Gastroesophageal sphincter (tissue), 4 donors: ENCODE measurements around the gene GPR39. TPM values are rescaled to one million over a fixed set of nuclear protein-coding genes. Genes with fewer than 3 reads are reported as not detected.

ENCODE experiments used
- ATAC-seq: fragments of 150-250 bp; one replicate; pipeline ENCODE4 v1.9.1; 2016; ENCODE audit warnings: mild to moderate bottlenecking, moderate library complexity
- H3K27ac ChIP-seq, 4 donors: fragments of 200-600 bp; sonication (generic) in 3 of 4; 1 replicate in 3 of 4; 2 replicates in 1 of 4; pipeline ENCODE4 v1.5.1; 2016 to 2019
- H3K27me3 ChIP-seq: fragments of 200-600 bp; sonication (generic); one replicate; pipeline ENCODE4 v1.5.1; 2019
- H3K36me3 ChIP-seq, 2 donors: fragments of 200-600 bp; sonication (generic); one replicate each; pipeline ENCODE4 v1.5.1; 2019; ENCODE audit warnings: control low read depth in 1 of 2
- H3K4me1 ChIP-seq, 3 donors: fragments of 200-600 bp; sonication (generic); 1 replicate in 2 of 3; 2 replicates in 1 of 3; pipeline ENCODE4 v1.5.1; 2016 to 2019; ENCODE audit warnings: control low read depth in 2 of 3
- H3K4me3 ChIP-seq, 2 donors: fragments of 200-600 bp; sonication (generic); one replicate each; pipeline ENCODE4 v1.5.1; 2019; ENCODE audit warnings: mild to moderate bottlenecking in 1 of 2, moderate library complexity in 1 of 2
- H3K9me3 ChIP-seq, 3 donors: fragments of 200-600 bp; sonication (generic); one replicate each; pipeline ENCODE4 v1.5.1; 2017 to 2019; ENCODE audit warnings: control low read depth in 2 of 3
- EP300 ChIP-seq: sonication (generic); formaldehyde crosslinking; IDR thresholded peaks from one replicate; pipeline ENCODE4 v1.6.1; 2017; ENCODE audit warnings: antibody characterized with exemption, mild to moderate bottlenecking
- POLR2A ChIP-seq, 2 donors: fragments of 450-650 bp; IDR thresholded peaks; one replicate each; pipeline ENCODE4 v1.6.1; 2017; ENCODE audit warnings: antibody characterized with exemption in 2 of 2, mild to moderate bottlenecking in 2 of 2, moderate library complexity in 1 of 2
- POLR2AphosphoS5 ChIP-seq: sonication (generic); formaldehyde crosslinking; IDR thresholded peaks from one replicate; pipeline ENCODE4 v1.6.1; 2017; ENCODE audit warnings: antibody characterized with exemption
- WGBS, 2 donors: methylation state at CpG; one replicate each; pipeline ENCODE4 v1.1.5; 2018; ENCODE audit warnings: low coverage in 1 of 2; 5-methylcytosine and 5-hydroxymethylcytosine counted together
- total RNA-seq, 4 donors: library from RNA; depleted of rRNA; stranded (reverse); fragments of >200 nt; gene quantifications; one replicate each; pipeline ENCODE4 v1.1.0, GENCODE V29; 2016
- TF ChIP-seq, protein P1 (sequence below), 4 experiments: fragments of 200-600 bp in 2 of 4; fragments of 450-650 bp in 2 of 4; sonication (generic) in 1 of 4; IDR thresholded peaks; one replicate each; pipeline ENCODE4 v1.5.1; 2017 to 2019; ENCODE audit warnings: antibody characterized with exemption in 4 of 4, mild to moderate bottlenecking in 2 of 4, moderate library complexity in 2 of 4

GPR39 gene
- total RNA-seq, 4 donors from 2014 or later = 0.46 to 2.6 (median 0.69) TPM; not detected in 1

DNA sequence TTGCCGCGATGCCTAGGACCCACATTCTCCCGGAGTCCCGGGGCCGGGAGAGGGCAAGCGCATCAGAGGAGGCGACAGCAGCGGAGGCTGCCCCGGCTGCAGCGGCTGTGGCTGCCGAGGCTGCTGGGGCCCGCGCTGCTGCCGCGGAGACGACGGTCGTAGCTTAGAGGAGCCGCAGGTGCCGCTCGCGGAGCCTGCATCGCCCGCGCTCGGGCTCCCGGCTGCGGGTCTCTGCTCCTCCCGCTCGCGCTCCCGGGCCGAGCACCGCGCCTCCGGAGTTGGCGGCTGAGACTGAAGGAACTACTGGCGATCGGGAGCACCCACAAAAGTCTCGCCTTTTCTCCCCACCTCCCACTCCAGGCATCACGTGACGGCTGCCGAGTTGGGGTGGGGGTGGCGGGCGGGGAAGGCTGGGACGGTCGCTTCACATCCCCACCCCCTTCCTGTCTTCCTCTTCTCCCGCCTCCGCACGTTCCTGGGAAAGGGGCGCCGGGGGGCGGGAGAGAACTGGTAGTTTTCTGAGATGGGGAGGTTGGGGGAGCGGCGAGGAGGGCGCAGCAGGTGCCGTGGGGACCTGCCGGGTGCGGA is 253.4 kb downstream of the GPR39 start, which contains the start of gene LYPD1:
Gene LYPD1 (minus strand): TSS at position 298 of the 588 bp plus-strand sequence. CDS start 273 bp downstream, at position 25.
- ATAC-seq = no peak

GRCh38 chr2:132670496-132671150 is 254.0 kb downstream of the GPR39 start:
- peak; percentile 40 for ATAC-seq
- H3K36me3 ChIP-seq = no peaks in the 10 kb centered on the region
- H3K4me3 ChIP-seq = peak overlapping the region; percentile 34 to 56
- H3K27ac ChIP-seq = no peak overlapping the region
- peaks cover 0 to 35% (median 25%) of the 10 kb centered on the region in 3 donors for H3K4me1 ChIP-seq
- TF ChIP-seq EP300 = no peak
- TF ChIP-seq POLR2AphosphoS5 = no peak
- TF ChIP-seq POLR2A (IDR thresholded peaks at IDR 0.05) = no peak
- TF ChIP-seq, protein P1, sequence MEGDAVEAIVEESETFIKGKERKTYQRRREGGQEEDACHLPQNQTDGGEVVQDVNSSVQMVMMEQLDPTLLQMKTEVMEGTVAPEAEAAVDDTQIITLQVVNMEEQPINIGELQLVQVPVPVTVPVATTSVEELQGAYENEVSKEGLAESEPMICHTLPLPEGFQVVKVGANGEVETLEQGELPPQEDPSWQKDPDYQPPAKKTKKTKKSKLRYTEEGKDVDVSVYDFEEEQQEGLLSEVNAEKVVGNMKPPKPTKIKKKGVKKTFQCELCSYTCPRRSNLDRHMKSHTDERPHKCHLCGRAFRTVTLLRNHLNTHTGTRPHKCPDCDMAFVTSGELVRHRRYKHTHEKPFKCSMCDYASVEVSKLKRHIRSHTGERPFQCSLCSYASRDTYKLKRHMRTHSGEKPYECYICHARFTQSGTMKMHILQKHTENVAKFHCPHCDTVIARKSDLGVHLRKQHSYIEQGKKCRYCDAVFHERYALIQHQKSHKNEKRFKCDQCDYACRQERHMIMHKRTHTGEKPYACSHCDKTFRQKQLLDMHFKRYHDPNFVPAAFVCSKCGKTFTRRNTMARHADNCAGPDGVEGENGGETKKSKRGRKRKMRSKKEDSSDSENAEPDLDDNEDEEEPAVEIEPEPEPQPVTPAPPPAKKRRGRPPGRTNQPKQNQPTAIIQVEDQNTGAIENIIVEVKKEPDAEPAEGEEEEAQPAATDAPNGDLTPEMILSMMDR (IDR thresholded peaks at IDR 0.05) = no peak
- H3K27me3 ChIP-seq = peaks cover 57% of the 10 kb centered on the region
- no peaks in the 10 kb centered on the region for H3K9me3 ChIP-seq
- 0 to 1% methylated on average over 6 to 7 of the region's 44 CpGs for WGBS, 2 donors

More for the DNA sequence above, 253.4 kb downstream of the GPR39 start, which contains the start of gene LYPD1:
- Histone ChIP-seq H3K4me1 (peaks cover 0 to 35% (median 25%) of the 10 kb centered on the region in 3 donors), H3K27me3 (peaks cover 57% of the 10 kb centered on the region), H3K27ac (no peak within 1 kb of the TSS), H3K36me3 (no peaks in the 10 kb centered on the region), H3K9me3 (no peaks in the 10 kb centered on the region), H3K4me3 (peak within 1 kb of the TSS; percentile 34 to 56)
- TF ChIP-seq, protein P1 (IDR thresholded peaks at IDR 0.05) = no peak
- TF ChIP-seq POLR2AphosphoS5 (no peak), EP300 (no peak), POLR2A (IDR thresholded peaks at IDR 0.05) (no peak)
- WGBS, 2 donors = no CpG with 5 or more reads among the region's 59 CpGs

- Histone ChIP-seq H3K4me3 (peak overlapping the region in 1 of 2 donors; percentile 56), H3K27me3 (peaks cover 57% of the 10 kb centered on the region), H3K36me3 (no peaks in the 10 kb centered on the region), H3K4me1 (peaks cover 0 to 35% (median 25%) of the 10 kb centered on the region in 3 donors), H3K9me3 (no peaks in the 10 kb centered on the region), H3K27ac (no peak overlapping the region)
- no peak for ATAC-seq
- TF ChIP-seq POLR2A (IDR thresholded peaks at IDR 0.05) (no peak), EP300 (no peak), POLR2AphosphoS5 (no peak)
- TF ChIP-seq, protein P1 (IDR thresholded peaks at IDR 0.05) = no peak
- WGBS, 2 donors = 13 to 30% methylated on average over 7 to 18 of the region's 23 CpGs
These were observed 254.7 kb downstream of the GPR39 start for GRCh38 chr2:132671151-132671835.

DNA sequence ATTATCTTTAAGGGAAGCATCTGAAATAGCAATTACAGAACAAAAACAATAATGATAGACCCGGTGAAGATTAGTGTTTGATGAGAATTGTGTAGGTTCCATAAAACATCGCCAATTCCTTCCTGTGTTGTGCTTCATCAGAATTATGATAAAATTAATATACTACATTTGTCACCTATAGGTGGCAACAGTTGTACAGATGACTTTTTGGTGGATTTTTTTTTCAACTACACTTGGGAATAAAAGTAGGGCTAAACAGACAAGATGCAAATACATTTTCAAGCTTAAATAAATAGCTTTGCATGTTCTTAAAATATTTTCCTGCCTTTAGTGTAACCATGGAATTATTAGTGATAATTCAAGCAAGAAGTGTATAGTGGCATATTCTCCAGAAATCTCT is 260.4 kb downstream of the GPR39 start:
- 71 to 75% methylated on average over 2 of the region's 2 CpGs for WGBS, 2 donors
- Histone ChIP-seq H3K9me3 (no peaks in the 10 kb centered on the region), H3K27me3 (peaks cover 21% of the 10 kb centered on the region), H3K4me3 (no peak overlapping the region), H3K27ac (no peak overlapping the region), H3K4me1 (no peaks in the 10 kb centered on the region), H3K36me3 (no peaks in the 10 kb centered on the region)
- no peak for TF ChIP-seq POLR2AphosphoS5
- no peak for TF ChIP-seq EP300
- TF ChIP-seq POLR2A (IDR thresholded peaks at IDR 0.05) = no peak
- TF ChIP-seq, protein P1 (IDR thresholded peaks at IDR 0.05) = no peak
- ATAC-seq = no peak
